PC-9 (cell line): ENCODE data around the gene DLG4.
"Not testable (repeated sequence)": the region's sequence is repeated elsewhere in the genome, so short reads cannot be mapped to it uniquely, and the experiment has no call there.

Experiments
- CTCF ChIP-seq: fragments of 200-600 bp; sonication (generic); conservative IDR thresholded peaks from 2 replicates; pipeline ENCODE4 v1.6.1; 2017; ENCODE audit warnings: mixed run types, antibody characterized with exemption, mild to moderate bottlenecking, moderate library complexity
- EZH2 ChIP-seq: fragments of 200-600 bp; sonication (generic); IDR thresholded peaks from 2 replicates; pipeline ENCODE4 v1.8.0; 2017; ENCODE audit warnings: antibody characterized with exemption, low read depth

GRCh38 chr17:7172522-7173191, 47.0 kb downstream of the DLG4 start:
- not testable (repeated sequence) for TF ChIP-seq CTCF, EZH2
